ENCODE measurements around the gene CTNNAL1.
A peak's percentile ranks its signal among the peaks of the same experiment; 100 is the strongest.

Gene CTNNAL1

DNA sequence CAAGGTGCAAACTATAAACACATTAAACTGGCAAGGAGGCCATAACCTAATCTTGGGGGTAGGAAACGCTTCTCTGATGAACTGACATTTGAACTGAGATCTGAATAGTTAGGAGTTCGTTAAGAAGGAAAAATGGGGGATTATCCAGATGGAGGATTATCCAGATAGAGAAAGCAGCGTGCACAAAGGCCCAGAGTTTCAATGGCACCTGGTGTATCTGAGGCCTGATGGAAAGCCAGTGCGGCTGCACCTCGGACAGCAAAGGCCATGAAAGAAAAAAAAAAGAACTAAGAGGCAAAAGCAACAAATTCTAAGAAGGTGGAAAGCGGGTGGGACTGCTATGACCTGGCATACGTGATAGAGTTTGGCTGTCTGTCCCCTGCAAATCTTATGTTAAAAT lies 13.0 kb upstream of the CTNNAL1 start:
- DNase-seq (ENCODE audit: low spot score): no peak

DNA sequence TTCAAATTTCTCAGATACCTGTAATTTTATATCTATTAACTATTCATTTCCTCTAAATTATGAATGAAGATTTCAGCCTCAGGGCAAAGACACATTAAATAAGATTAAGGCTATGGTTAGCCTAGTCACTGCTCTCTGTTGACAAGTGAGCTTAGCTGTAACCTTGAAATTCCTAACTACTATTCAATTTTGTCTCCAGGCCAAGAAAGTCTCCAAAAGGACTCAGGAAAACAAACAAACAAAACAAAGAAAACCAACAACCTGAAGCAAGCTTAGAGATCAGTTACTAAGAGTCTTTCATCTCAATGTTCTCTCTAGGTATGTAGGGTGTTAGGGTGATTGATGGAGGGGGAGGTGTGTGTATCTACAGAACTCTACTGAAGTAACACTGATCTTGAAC lies 9.6 kb upstream of the CTNNAL1 start:
- no peak for DNase-seq (ENCODE audit: low spot score)

GRCh38 chr9:109020581-109021511 lies 7.5 kb upstream of the CTNNAL1 start:
- no peak for DNase-seq (ENCODE audit: low spot score)

DNA sequence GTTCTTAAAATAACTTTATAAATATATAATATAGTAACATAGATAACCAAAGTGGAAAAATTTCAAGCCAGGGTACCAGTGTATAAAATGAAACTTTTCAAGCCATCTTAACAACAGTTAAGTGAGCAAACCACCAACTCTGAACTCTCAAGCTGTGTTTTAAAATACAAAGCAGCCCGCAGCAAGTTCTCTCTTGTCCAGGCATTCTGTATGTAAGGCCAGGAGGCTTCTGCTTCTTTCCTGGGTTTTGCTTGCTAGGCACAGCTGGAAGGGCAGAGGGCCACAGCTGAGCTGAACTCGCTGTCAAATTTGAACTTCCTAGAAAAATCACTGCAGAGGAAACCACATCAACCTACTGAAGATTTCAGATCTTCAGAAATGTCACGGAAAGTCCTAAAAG lies 6.8 kb upstream of the CTNNAL1 start:
- no peak for DNase-seq (ENCODE audit: low spot score)

- DNase-seq (ENCODE audit: low spot score): no peak
Measured at GRCh38 chr9:109019420-109019819, 6.1 kb upstream of the CTNNAL1 start.

- no peak for DNase-seq (ENCODE audit: low spot score)
Measured at GRCh38 chr9:109017493-109017892, 4.2 kb upstream of the CTNNAL1 start.

- DNase-seq (ENCODE audit: low spot score): peak; percentile 22
Measured at GRCh38 chr9:109017061-109017460, 3.8 kb upstream of the CTNNAL1 start.

- peak; percentile 70 for DNase-seq (ENCODE audit: low spot score)
Measured at GRCh38 chr9:109016132-109016531, 2.8 kb upstream of the CTNNAL1 start.

DNA sequence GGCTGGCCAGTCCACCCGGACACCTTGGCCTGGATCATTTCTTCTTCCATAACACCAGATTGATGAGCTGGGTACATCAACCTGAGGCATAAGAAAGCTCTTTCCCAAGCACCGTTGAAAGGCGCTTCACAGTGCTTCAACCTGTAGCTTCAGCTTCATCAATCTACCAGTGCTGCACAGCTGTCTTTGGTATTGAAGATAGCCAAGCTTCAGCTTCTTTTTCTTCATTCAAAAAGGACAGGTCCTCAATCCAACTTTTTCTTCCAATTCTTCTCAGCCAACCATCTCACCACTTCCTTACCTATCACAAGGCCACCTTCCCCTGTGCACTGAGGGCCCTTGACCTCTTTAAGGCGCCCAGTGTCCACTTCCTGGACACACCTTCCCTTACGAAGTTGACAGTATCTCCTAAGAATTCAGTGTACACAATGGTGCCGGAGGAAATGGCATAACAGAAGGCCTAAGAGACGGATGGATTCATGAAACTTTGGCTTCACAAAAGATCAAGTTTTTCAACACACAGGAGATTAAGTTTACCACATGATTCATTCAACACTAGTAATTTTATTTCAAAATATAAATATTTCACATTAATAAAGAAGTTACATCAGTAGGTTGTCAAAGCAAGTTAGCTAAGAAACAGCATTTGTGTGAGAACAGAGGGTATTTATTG lies 1.4 kb upstream of the CTNNAL1 start:
- DNase-seq (ENCODE audit: low spot score): no peak

DNA sequence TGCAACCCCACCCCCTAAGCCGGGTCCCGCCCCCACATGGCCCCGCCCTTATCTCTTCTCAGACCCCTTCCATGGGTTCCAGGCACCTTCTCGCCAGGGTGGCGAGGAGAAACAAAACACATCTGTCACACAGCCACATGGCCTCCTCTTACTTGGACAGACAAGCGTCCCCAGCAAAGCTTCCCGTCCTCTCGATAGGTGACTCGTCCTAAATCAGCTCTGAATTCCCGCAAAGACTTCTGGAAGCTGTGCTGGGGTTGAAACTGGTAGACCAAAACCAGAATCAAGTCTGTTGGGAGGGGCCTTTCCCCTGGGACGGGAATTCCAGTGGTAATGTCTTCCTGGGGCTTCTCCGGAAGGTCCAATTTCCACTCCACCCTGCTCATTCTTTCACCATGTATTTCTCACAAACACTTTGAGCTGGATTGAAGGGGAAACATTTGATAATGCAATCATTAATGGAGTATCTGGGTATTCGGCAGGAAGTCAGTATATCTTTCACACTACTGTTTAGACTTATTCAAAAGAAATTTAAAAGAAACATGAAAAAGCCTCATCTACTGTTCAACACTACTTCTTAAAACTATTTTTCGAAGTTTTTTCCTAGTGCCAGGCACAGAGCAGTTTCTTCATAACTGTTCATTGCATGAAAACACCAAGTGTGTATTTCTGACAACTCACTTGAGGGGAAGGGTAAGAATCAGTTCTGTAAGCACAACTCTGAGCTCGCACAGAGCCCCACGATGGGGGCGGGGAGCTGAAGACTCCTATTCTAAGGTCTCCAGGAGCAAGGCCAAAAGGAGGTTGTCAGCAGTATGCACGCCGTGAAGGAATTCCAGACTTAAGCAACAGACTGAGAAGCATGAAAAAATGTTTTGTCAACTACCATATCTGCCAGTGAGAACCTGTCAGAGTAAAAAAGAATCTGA lies 644 bp upstream of the CTNNAL1 start:
- peak; percentile 91 for DNase-seq (ENCODE audit: low spot score)

GRCh38 chr9:109012009-109012875 lies 1.1 kb downstream of the CTNNAL1 start:
- DNase-seq (ENCODE audit: low spot score): peak; percentile 96

- no peak for DNase-seq (ENCODE audit: low spot score)
Measured at GRCh38 chr9:109011231-109011671, 2.0 kb downstream of the CTNNAL1 start.

DNA sequence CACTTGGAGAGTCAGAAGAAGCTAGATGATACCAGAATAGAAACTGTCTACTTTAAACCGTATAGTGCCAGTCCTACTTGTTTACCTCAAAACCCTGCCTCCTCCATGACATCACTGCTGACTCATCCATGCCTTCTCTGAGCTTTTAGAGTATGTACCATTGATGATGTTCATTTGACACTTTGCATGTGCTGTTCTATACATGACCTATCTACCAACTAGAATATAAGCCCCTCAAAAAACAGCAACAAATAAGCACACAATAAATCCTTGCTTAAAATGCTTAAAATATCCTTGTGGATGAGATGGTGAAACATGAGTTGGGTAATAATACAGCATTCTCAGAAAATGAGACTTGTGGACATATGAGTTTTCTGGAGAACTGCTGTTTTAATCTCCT lies 2.6 kb downstream of the CTNNAL1 start:
- DNase-seq (ENCODE audit: low spot score): peak; percentile 55

DNA sequence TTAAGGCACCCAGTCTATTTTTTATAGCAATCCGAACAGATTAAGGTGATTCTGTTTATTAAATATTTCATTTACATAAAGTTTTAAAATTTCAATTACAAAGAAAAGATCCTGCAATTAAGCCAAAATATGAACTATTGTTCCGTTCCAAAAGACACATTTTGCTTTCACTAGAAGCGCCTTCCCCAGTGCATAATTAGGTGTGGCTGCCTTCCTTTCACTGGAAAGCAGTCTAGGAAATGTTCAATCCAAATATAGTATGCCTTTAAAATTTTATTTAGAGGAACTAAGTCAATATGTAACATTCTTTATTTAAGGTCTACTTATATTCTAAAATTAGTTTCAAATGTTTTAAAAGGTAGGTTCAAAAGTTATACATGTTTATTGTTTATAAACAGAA lies 7.6 kb downstream of the CTNNAL1 start:
- DNase-seq (ENCODE audit: low spot score): no peak

DNA sequence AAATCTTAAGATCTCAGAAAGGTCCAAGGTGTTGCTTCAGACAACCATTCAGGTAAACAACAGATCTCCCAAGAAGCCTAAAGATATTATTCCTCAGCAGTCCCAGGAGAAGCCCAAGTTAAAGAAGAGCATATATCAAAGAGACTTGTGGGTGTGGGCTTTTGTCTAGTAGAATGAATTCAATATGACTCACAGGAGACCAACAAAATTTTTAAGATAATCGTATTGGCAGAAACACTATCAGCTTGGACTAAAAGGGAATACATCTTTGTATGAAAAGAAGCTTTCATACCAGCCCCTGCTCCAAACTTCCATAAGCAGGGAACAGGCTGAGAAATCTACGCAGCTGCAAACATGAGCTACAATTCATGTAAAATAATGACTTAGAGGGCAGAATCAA lies 10.2 kb downstream of the CTNNAL1 start:
- no peak for DNase-seq (ENCODE audit: low spot score)

- no peak for DNase-seq (ENCODE audit: low spot score)
Measured at GRCh38 chr9:109002141-109002540, 11.2 kb downstream of the CTNNAL1 start.

GRCh38 chr9:109001275-109001676 lies 12.0 kb downstream of the CTNNAL1 start:
- DNase-seq (ENCODE audit: low spot score): peak; percentile 94

- DNase-seq (ENCODE audit: low spot score): no peak
Measured at GRCh38 chr9:108997112-108997511, 16.2 kb downstream of the CTNNAL1 start.

DNA sequence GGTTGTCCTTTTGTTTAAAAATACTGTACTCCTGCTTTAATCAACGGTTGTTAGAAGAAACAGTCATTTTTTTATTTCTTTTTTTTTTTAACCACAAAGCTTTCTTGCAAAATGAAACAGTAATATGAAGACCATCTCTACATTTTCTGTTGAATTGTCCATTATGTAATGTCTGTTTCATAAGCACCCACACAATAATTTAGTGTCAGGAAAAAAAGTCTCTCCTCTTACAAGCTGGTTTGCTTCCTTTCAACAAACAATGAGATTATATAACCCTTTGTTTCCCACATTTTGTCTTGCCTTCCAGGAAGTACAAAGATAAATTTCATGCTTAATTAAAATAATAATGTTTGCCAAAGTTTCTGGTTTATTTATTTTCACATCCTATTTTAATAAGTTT lies 16.7 kb downstream of the CTNNAL1 start:
- DNase-seq (ENCODE audit: low spot score): no peak

DNA sequence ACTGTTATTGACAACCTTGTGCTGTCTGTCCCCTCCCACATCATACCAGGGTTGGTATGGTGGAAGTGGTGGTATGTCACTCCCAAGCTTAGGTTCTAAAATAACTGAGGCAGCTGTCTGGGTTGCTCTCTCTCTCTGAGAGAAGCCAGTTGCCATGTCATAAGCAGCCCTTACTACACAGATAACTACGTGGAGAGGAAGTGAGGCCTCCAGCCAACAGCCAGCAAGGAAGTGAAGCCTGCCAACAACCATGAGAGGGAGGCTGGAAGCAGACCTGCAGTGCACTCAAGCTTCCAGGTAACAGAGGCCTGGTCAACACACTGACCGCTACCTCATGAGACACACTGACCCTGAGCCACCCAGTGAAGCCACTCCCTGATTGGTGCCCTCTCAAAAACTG lies 18.6 kb downstream of the CTNNAL1 start:
- DNase-seq (ENCODE audit: low spot score): peak; percentile 87

GRCh38 chr9:108991479-108991878 lies 21.8 kb downstream of the CTNNAL1 start:
- DNase-seq (ENCODE audit: low spot score): no peak

Measured in kidney tubule cell (primary cell).